NCI-H748 (cell line): Measurements from ENCODE around the gene RBFOX2.

Experiments
- DNase-seq: peaks from one replicate; lab custom pipeline; 2025; ENCODE audit not compliant: unreplicated experiment; lab: John Stamatoyannopoulos, UW

RBFOX2 gene

DNA sequence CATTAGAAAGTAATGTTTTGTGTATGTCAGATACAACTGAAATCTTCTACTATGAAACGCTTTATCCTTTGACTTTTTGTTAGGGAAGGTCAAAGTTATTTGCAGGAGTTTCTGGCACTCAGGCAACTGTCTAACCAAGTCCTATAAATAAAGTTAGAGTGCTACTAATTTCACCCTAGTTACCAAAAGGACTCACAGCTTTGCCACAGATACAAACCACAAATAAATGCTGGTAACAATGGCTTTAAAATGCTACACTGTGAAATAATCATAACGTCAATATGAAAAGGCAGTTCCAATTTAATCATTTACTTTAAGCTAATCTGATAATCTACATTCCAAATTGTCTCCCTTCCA lies 124.3 kb downstream of the RBFOX2 start:
- DNase-seq: no peak

DNA sequence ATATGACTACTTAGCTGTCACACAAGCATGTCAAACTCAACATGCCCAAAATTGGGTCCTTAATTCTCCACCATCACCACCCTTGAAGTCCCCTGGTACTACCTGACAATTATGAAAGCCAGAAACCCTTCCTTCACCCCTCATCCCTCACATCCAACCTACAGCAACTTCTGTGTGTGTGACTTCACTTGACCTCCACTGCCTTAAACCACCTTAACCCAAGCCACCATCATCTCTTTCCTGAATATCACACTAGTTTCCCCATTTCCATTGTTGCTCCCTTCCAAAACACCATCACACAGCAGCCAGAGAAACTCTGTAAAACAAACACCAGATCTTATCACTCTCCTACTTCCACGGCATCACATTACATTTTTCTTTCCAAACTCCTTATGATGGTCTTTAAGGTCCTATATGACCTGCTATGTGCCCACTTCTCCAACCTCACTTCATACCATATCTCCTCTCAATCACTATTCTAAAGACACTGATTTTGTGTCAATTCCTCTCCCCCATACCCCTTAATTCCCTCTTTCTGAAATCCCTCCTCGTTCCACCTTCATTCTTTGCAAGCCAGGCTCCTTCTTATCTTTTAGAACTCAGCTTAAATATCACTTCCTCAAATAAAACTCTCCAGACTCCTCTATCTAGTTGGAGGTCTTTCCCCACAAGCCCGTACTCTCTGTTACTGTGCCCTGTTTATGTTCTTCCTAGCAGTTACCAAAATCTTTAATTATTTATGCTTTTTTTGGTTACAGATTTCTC lies 124.9 kb downstream of the RBFOX2 start:
- no peak for DNase-seq

DNA sequence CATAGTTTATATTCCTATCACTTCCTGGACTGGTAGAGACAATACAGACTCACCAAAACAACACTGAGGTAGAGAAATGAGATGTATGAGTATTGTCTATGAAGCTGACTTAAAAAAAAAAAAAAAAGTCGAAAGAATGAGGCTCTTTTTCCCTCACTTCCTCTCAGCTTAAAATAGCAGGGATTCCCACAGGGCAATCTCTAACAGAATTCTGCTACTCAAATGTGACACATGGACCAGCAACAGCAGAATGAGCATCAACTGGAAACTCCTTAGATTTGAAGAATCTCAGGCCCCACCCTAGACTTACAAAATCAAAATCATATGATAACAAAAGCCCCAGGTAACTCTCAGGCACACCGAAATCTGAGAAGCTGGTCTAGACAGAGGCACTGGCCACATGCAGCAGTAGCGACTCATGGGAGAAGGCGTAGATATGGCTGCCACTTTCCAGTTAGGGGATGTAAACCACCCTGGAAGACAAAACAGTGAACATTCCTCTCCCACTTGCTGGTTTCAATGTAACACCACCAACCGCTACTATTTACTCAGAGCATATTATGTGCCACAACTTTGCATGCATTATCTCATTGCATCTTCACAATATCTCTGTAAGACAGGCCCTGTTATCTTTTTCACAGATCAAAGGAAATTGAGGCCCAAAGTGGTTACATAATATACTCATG lies 128.0 kb downstream of the RBFOX2 start:
- DNase-seq: no peak

DNA sequence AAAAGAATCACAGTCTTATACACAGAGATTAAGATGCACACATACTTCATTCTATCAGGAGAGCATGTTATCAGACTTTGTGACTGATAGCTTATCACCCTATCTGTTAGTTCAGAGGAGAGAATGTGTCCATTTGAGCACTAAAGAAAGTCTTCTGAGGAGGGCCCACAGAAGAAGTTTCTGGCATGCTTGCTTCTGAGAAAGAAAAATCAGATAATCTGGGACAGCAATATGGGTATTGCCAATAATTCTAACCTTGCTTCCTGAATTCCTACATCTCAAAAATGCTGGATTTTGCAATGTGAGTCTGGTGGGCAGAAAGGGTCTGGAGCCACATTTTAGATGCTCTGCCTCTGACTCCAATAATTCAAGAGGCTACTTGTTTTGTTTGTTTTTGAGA lies 128.9 kb downstream of the RBFOX2 start:
- DNase-seq: no peak

DNA sequence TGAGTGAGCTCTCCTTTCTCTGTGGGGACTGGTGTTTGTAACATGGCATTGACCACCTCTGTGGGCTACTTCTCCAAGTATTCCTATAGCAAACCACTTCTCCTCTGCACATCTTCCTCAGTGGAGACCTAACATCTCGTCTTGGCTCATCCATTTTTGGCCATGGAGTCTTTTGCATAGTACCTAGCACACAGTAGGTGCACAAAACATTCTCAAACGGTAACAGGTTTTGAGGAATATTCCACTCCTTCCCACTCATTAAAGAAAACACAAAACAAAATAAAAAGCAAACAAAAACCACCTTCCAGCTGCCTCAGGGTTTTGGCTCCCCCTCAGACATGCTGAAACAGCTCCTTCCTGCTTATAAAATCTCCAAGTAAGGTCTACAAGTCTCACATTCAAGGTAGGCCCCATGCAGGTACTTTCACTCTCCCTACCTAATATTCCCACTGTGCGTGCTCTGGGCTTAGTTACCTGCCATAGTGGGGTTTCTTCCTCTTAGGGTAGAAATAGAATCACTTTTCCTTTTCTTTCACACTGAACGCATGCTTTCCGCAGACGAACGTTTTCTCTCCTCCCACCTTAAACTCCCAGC lies 132.4 kb downstream of the RBFOX2 start:
- no peak for DNase-seq

DNA sequence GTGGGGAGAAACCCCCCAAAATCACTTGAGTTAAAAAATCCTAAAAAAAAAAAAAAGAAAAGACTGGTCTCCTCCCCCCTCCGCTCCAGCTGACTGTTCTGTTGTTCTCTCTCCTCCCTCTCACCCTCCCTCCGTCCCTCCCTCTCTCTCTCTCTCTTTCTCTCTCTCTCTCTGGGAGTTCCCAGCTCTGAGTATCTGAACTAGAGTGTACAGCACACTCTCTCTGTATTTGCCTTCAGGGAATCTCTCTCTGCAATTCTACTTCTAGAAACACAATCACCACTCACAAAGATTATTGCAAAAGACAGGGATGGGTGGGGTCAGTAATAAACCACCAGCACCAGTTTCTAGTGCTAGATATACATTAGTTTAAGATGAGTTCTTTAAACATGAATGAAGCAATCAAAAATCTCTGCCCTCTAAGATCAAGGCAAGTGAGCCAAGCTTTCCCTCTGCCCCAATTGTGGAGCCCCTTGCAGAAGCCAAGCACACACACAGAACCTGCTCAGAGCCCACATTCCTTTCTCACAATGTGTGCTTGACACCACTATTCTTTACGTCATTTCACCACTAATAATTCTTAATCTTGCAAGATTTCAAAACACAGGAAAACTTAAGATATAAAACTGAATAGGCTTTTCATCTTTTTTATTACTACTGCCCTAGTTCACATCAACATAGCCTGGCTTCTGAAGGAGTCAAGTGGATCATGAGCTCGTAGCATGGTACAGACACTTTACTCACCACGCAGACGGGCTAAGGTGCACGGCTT lies 133.5 kb downstream of the RBFOX2 start:
- DNase-seq: no peak

DNA sequence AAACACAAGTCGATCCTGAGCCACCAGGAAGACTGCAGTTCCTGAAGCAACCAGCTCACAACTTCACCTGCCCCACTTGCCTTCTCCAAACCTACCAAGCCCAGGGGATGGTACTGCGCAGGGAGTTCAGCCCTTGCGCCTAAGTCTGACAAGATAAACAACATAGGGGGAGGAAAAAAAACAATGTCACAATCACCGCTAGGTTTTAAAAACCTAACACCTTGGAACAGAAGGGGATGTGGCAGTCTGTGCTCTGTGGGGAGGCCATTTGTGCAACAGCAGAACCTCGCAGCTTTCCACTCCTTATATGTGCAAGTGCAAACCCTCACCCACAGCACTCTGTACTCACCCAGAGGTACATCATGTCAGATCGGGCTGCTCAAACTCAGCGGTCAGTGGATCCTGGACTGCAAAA lies 134.2 kb downstream of the RBFOX2 start:
- DNase-seq: no peak

DNA sequence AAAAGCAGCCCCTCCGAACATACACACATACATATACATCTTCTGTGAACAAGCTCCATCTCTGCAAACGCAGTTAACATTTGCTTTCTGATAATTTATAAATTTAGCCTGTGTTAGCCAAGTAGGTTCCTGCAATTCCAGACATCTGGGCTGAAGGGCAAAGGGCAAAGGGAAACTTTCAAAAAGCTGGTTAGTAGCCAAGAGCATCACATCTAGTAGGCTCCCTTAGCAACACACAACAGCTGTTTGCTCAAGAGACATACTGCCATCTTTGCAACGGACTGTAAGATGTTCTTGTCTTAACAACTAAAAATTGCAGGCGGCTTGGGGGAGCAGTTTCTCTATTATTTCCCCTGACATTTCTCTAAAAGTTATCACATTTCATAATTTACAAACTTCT lies 134.9 kb downstream of the RBFOX2 start:
- no peak for DNase-seq

DNA sequence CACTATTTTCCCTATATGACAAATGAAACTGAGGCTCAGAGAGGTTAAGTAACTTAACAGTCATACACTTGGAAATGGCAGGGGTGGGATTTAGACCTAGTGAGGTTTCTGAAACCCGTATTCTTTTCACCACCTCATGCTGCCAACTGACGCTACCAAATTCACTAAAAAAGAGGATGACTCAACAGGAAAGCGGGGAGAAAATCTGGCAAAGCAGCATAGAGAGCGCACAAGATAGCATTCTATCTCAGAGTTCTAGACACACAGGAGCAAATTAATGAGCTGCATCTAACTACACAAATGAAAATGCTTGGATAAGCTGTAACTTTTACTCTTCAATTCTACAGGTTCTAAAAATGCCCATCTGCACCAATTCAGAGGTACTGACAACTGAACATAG lies 136.4 kb downstream of the RBFOX2 start:
- no peak for DNase-seq

DNA sequence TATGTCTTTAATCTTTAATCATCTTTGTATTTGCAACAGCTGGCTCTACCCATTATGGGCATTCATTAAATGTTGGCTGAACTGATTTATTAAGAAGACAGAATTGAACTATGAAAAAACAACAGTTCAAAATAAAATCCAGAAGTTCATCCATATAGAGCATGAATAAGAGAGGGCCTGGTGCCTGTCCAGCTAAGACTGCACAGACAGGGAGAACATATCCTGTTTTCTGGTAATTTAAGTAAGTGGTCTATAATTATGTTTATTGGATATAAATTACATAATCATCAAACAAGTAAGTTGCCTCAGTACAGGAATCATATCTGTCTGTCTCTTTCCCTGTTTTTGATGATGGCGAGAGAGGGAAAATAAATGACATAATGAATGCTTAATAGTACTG lies 137.2 kb downstream of the RBFOX2 start:
- no peak for DNase-seq

DNA sequence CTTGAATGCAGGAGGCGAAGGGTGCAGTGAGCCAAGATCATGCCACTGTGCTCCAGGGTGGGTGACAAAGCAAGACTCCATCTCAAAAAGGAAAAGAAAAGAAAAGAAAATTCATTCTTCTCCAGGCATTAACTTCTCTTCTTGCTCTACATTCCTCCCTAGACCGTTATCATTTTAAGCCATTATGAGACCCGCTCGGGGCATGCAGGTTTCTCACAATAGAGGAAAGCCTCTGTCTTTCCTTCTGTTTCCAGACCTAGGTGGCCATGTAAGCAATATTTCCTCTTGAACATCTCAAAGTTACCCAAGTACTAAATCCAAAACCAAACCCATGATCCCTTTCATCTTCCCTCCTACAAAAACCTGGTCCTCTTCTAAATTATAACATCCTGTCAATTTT lies 139.6 kb downstream of the RBFOX2 start:
- DNase-seq: no peak

DNA sequence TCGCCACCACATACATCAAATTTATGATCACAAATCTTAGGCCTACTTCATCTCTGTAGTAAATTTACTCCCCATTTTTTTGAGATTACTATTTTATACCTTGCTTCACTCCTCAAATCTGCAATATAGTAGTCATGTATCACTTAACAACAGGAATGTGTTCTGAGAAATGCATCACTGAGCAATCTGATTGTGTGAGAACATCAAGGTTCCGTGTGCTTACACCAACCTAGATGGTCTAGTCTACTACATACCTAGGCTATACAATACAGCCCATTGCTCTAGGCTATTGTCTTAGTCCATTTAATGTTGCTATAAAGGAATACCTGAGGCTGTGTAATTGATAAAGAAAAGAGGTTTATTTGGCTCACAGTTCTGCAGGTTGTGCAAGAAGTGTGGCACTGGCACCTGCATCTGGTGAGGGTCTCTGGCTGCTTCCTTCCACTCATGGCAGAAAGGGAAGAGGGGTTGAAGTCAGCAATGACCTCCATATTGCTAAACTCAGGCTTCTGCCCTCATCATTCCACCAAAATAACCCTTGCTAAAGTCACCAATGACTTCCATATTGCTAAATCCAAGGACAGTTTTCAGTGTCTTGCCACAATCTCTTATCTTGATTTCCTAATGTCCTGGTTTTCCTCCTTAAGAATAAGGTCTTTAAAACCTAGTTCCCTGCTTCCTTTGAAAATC lies 140.3 kb downstream of the RBFOX2 start:
- no peak for DNase-seq

DNA sequence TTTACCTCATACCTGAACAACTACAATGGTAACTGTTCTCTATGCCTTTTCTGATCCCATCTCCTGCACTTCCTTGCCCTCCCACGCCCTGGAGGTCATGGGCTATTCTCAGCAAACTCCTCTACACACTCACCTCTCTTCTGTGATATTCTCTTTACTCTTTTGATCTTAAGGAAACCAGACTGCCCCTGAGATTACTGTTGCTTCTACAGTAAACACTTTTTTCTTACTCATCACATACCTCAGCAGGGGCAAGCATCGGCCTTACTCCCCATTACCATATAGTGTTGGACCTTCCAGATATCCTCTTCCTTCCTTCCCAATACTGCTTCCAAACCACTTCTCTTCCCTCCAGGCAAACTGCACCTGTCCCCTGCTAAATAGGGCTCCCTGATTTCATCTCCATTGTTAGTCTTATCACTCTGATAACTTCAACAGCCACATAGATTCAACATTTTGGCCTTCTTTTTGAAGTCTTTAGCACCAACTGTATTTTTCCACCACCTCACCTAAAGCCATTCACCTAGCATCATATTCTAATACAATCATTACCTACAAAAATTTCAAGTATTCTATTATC lies 141.2 kb downstream of the RBFOX2 start:
- no peak for DNase-seq

DNA sequence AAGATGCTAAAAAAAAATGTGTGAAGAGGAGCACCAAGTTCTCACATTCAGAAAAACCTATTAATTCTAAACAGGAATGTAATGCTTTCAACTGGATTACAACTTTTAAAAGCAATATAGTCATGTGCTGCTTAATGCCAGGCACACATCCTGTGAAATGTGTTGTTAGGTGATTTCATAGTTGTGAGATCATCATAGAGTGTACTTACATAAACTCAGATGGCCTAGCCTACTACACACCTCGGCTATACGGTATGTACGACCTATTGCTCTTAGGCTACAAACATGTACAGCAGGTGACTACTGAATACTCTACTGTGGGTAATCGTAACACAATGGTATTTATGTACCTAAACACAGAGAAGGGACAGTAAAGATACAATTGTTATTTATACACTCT lies 142.3 kb downstream of the RBFOX2 start:
- no peak for DNase-seq

DNA sequence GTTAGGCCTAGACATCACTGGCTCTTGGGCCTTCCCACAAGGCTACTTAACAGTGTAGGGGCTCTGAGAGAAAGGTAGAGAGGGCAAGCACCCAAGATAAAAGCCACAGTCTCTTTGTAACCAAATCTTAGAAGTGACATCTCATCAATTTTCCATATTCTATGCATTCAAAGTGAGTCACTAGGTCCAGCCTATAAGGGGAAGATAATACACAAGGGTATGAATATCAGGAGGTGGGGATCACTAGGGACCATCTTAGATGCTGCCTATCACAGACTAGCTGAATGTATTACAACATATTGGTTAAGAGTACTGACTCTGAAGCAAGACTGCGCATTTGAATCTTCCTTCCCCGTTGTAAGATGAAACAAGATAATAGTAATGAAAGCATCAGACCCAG lies 144.1 kb downstream of the RBFOX2 start:
- DNase-seq: no peak

DNA sequence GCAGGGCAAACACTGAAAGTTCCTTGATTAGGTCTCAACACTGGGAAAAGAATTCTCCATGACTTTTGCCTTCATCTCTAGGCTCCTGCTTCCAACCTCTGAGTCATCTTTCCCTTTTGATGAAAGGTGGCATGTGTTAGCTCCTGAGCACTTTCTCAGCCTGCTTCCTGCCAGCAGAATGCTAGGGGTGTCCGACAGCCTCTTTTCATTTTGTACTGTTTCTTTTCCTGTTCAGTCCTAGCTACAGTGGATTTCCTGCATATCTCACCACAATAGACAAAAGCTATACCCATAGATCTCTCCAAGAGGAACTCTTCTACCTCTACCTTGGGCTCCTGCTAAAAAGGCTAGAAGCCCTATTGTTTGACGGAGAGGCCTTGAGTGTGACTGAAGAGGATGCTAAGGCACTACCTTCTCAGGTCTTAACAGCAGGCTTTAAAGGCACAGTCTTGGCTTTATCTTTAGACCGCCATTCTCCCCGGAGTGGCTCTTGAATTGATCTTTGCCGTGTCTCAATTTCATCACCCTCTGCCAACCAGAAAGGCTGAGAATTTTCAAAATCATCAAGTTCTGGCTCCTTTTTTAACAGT lies 145.5 kb downstream of the RBFOX2 start:
- no peak for DNase-seq

DNA sequence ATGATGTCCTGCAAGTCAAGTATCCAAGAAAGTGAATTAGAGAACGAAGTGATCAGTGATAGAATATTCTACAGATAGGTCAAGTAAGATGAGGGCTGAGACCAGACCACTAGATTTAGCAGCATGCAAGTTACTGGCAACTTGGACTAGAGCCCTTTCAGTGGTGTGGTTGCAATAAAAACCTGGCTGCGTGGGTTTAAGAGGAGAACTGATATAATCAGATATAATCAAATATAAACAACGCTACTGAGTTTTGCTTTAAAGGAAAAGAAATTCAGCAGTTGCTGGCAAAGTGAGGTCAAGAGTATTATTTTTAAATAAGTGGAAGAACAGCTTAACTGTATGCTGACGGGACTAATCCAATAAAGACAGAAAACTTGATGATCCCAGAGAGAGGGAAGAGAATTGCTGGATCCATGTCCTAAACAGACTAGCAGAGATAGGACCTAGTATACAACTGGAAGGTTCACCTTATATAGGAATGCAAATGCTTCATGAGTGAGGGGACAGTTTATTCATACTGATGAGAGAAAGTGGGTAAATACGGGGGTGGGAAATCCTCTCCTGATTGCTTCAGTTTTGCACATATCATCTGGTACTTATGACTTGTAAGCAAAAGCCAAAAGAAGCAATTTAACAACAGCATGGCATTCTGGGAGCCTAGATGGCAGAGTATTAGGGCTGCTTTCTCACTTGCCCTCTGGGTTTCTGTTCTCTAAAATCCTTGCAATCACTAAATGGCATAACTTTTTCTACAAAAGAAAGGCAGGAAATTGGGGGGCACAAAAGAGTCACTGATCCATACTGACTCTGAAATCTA lies 146.2 kb downstream of the RBFOX2 start:
- no peak for DNase-seq

DNA sequence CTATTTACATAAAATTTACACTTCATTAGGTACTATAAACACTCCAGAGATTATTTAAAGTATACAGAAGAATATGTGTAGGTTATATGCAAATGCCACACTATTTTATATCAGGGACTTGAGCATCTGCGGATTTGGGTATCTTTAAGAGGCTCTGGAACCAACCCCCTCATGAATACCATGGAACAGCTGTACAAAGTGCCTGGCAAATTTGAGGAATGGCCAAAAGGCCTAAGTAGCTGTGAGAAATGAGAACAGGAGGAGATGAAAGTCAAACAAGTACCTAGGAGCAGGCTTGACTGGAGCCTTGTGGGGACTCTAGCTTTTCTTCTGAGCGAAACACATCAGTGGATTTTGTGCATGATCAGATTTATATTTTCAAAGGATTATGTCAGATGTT lies 149.3 kb downstream of the RBFOX2 start:
- DNase-seq: no peak

DNA sequence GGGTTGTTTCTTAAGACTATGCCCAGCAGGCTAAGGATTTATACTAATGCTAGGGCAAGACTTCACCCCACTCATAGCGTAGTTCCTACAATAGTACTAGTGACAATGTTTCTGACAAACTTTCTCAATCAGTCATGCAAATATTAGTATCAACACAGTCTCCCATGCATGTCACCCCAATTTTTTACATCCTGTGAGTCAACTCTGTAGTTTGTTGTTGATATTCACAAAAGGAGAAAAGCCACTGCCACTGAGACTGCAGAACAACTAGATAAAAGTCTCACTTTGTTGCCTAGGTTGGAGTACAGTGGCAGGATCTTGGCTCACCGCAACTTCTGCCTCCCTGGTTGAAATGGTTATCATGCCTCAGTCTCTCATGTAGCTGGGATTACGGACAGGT lies 155.2 kb downstream of the RBFOX2 start:
- no peak for DNase-seq

DNA sequence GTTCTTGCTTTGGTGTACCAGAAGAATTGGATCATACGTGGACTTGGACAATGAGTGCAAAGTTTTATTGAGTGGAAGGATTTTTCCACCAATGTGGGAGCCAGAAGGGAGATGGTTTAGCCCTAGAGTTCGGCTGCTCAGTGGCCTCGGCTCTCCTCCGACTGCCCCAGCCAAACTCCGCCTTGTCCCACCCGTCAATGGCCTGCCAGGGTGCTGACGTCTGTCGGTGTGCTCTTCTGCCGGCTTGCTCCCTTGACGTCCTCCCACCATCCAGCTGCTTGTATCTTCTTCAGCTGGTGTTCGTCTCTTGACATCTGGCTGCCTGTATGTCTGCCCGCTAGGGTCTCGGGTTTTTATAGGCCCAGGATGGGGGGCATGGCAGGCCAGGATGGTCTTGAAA lies 156.2 kb downstream of the RBFOX2 start:
- DNase-seq: no peak
